Left renal cortex interstitium (tissue), 4 donors: ENCODE measurements around the gene EEF1AKMT4. TPM values are rescaled to one million over a fixed set of nuclear protein-coding genes. Genes with fewer than 3 reads are reported as not detected.

Experiments used
- DNase-seq, 4 donors: peaks; one replicate each; pipeline ENCODE4 v3.0.0-alpha.2; 2013; ENCODE audit warnings: low read depth in 4 of 4, low spot score in 2 of 4, missing footprints in 1 of 4
- polyA plus RNA-seq, 4 donors: library from polyadenylated mRNA; unstranded; fragments of 120-200 nt; gene quantifications; one replicate each; pipeline ENCODE4 v1.2.1, GENCODE V29; 2013; ENCODE audit not compliant: insufficient read length in 4 of 4

Gene EEF1AKMT4
- 1 to 10 TPM; 2.3 to 3.8 (median 2.8) TPM for polyA plus RNA-seq

DNA sequence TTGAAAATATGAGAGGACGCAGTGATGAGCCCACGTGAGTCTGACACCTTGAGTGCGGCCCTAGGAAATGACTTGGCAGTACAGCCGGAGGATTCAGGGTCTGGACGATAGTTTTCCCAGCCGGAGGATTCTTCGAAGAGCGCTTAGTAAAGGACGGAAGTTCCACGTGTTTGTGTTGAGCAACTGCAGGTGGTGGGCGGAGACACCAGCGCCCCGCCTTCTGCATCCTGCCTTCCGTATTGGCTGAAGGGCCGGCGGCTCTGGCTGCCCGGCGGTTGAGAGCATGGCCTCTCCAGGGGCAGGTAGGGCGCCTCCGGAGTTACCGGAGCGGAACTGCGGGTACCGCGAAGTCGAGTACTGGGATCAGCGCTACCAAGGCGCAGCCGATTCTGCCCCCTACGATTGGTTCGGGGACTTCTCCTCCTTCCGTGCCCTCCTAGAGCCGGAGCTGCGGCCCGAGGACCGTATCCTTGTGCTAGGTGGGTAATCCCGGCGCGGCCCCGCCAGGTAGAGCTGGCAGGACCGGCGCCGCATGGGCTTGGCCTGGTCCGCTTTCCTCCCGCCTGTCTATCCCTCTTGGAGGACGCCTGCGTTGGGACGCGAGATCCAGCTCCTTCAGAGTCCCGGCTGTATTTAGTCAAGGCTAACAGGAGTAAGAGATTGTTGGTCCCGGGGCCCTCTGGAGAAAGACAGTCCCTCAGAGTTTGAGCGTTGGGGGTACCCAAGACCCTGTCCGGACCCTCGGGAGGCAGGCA, at the start of gene EEF1AKMT4:
TSS of gene EEF1AKMT4 (plus strand) at position 261 of the 755 bp plus-strand sequence. CDS start at position 284, 23 bp downstream.
- DNase-seq, result peak; percentile 72 to 92 (median 83)

DNA sequence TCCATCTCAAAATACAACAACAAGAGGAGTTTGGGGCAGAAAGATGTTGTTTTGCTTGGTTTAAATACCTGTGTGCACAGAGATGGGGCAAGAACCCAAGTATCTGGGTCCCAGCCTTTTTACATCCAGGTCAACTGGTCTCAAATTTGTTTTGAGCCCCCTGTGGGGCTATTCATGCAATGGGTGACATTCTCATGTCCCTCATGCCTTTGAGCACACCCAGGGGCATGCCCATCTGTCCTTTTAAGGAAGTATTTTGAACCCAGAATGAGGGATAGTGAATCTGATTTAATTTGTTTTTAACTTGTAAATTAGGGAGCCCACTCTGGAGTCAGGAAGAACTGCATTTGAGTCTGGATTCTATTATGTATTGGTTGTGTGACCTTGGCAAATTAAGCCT, 48.6 kb upstream of the EEF1AKMT4 start:
- DNase-seq, result no peak

DNA sequence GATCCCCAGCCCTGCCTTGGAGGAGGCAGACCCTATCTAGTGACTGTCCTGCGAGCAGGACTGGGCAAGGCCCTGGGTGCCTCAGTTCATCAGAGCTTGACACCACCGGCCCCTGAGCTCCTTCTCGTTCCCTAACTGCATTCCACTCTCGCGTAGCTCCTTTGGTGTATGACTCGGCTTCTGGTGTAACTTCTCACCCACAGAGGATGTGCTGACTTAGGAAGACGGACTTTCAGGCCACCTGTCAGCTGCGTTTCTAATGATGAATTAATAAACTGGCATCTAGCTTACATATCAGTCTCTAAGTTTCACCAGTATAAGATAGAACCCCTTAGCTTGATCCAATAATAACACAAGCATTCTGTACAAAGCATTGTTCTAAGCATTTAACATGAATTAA, 45.9 kb upstream of the EEF1AKMT4 start:
- no peak for DNase-seq

DNA sequence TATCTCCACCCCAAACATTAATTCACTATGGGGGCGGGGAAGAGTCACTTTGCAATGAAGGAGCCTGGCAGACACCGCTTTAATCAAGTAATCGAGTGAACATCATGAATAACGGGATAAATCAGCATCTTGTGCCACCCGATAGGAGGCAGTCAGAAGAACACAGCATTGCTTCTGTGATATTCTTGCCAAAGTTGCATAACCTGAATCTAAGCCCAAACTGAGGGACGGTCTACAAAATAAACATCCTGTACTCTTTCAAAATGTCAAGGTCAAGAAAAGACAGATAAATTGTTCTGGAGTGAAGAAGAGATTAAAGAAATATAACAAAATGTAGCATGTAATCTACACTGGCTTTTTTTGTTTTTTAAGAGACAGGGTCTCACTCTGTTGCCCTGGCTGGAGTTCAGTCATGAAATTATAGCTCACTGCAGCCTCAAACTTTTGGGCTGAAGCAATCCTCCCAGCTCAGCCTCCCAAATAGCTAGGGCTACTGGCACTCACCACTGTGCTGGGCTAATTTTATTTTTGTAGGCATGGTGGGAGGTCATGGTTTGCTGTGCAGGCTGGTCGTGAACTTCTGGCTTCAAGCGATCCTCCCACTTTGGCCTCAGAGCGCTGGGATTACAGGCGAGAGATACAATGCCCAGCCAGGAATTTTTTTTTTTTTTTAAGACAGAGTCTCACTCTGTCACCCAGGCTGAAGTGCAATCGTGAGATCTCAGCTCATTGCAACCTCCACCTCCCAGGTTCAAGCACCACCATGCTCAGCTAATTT, 40.1 kb upstream of the EEF1AKMT4 start:
- no peak for DNase-seq

DNA sequence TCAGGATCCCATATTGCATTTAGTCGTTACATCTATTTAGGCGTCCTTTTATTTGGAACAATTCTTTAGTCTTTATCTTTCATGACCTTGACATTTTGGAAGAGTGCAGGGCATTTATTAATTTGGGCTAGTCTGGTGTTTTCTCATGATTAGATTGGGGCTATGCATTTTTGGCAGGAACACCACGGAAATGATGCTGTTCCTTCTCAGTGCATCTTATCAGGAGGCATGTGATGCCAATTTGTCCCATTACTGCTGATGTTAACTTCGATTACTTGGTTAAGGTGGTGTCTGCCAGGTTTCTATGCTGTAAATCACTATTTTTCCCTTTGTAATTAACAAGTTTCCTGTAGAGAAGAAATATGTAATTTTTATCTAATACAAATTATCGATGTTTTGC, 38.2 kb upstream of the EEF1AKMT4 start:
- no peak for DNase-seq

DNA sequence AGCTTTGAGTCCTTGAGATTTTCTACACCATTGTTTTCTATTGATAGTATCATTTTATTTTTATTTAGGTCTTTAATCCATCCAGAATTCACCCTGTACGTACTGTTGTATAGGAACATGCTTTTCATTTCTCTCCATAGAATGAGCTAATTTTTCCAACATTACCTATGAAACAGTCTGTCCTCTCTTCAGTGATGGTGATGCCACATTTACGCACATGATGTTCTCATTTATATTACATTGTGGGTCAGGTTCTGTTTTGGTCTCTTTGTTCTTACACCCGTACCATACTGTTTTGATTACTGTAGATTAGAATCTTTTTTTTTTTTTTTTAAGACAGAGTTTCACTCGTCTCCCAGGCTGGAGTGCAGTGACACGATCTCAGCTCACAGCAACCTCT, 37.8 kb upstream of the EEF1AKMT4 start:
- no peak for DNase-seq

DNA sequence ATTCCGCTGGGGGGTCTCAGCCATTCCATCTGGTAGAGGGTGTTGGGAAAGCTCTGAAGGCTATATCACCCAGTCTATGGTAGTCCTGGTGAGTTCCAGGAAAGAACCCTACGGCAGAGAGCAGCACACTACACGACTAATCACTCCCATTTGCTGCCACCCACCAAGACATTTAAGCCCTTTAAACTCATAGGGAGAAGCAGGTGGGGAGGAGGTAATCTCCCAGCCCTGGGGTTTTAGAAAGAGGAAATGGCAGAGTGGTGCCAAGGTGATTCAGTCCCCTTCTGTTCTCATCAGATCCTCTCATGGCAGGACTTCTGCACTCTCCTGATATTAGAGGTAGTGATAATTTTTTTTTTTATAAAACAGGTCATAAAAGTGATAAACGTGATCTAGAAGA, 30.7 kb upstream of the EEF1AKMT4 start:
- no peak for DNase-seq

DNA sequence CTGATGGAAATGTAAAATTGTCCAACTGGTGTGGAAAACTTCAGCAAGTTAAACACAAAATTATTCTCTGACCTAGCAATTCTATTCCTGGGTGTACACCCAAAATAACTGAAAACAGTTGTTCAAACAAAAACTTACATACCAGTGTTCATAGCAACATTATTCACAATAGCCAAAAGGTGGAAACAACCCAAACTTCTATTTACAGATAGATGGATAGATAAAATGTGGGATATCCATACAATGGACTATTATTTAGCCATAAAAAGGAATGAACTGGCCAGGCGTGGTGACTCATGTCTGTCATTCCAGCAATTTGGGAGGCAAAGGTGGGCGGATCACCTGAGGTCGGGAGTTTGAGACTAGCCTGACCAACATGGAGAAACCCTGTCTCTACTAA, 27.0 kb upstream of the EEF1AKMT4 start:
- DNase-seq, result no peak

DNA sequence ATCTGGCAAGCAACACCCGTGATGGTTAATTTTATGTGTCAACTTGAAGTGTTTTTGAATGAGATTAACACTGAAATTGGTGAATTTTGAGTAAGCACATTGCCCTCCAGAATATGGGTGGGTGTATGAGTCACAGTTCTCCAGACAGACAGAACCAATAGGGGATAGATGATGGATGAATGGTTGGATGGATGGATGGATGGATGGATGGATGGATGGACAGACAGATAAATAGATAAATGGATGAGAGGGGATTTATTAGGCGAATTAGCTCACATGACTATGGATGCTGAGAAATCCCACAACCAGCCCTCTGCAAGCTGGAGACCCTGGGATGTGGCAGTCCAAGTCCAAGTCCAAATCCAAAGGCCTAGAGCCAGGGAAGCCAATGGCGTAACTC, 25.5 kb upstream of the EEF1AKMT4 start:
- DNase-seq, result no peak

DNA sequence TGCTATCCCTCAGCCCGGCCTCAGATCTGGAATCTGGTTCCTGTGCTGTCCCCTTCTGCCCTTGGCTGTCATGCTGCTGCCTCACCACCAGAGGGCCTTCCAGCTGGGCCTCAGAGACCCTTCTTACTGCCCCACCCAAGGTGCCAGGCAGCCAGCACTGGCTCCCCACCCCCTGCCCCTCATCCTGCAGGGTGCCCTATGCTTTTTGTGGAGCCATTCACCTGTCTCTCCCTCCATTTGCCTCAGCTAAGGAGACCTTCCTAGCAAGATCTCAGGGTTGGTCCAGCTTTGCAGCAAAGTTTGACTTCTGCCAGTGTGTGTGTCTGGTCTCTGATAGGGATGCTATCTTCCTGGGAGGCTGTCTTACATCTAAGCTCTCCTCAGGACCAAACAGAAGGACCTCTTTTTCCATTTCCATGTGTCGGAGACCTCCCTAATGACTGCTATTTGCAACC, 22.0 kb upstream of the EEF1AKMT4 start:
- no peak for DNase-seq

DNA sequence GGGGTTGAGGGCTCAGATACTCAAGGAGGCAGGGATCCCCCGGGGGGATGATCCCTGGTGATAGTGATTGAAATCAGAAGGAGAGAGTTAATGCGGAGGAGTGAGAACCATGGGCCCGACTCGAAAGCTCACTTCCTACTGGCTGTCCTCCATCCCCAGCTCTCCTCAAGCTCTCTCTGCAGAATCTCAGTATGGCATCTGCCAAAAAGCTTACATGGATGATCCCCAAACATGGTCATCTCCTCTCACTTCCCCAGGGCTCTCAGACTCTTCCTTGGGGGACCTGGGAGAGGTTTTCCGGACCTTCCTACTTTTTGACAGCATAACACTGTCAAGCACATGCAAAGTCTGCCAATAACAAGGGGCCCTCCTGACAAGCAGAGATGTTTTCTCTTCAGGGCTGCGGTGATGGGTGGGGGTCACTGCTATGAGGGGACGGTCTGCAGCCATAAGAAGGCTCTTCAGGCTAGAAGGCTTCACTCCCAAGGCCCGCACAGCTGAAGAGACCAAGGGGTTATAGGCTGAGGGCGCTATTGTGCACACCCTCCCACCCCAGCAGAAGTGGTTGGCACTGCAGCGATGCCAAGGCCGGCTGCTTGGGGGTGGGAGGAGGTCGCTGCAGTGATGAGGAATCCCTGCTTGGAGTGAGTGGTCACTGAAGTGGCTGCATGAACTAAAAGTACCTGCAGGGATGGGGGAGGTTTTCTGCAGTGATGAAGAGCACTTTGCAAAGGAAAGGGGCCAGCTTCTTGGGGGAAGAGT, 20.9 kb upstream of the EEF1AKMT4 start:
- DNase-seq, result no peak

DNA sequence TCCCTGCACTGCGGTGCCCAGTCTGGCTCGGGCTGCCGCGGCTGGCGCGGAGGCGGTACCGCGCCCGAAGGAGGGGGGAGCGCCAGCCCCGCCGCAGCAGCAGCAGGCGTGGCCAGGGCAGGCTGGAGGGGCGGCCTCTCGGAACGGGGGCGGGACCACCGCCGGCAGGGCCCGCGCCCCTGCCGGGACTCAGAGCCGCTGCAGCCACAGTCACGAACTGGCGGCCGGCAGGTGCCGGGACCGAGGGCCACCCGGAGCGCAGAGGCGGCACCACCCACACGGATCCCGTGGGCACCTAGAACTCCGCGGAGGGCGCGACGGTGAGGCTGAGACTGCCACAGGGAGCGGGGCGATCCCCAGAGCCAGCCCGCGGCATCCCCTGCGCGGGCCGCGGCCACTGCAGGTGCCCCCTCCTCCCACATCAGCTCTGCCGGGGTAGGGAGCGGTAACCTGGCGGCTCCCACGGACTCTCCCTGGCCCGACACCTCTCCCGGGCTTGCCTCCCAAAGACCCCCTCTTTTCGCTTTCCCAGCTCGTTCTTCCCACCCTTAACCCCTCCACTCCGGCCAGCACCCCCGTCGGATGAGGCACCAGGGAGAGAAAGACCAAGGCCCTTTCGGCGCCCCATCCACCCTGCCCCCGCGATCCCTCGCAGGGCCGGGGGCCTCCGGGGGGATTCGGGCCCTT, 19.9 kb upstream of the EEF1AKMT4 start, which contains the start of gene VWA5B2:
TSS of gene VWA5B2 (plus strand) at position 192 of the 687 bp plus-strand sequence. CDS start 944 bp downstream, outside the sequence.
- DNase-seq, result no peak

DNA sequence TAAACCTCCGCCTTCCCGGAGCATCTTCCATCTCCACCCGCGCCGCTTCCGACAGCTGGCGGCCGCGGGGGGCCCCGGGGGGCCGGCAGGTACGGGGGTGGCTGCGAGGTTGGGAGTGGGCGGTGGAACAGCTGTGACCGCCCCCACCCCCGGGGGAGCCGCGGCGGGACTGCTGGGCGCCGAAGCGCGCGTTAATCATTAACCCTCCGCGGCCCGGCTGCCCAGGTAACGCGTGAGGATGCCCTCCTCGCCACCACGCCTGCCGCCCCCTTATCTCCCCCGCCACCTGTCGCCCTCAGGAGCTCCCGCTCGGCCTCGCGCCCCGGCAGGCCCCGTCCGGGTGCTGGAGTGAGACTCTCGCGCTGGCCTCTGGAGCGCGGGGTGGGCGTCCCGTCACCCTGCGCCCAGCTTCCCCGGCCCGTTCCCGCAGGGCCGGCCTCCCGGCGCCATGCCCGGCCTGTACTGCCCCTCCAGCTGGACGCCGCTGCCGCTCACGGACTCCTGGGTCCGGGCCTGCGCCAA, 19.3 kb upstream of the EEF1AKMT4 start:
- no peak for DNase-seq

DNA sequence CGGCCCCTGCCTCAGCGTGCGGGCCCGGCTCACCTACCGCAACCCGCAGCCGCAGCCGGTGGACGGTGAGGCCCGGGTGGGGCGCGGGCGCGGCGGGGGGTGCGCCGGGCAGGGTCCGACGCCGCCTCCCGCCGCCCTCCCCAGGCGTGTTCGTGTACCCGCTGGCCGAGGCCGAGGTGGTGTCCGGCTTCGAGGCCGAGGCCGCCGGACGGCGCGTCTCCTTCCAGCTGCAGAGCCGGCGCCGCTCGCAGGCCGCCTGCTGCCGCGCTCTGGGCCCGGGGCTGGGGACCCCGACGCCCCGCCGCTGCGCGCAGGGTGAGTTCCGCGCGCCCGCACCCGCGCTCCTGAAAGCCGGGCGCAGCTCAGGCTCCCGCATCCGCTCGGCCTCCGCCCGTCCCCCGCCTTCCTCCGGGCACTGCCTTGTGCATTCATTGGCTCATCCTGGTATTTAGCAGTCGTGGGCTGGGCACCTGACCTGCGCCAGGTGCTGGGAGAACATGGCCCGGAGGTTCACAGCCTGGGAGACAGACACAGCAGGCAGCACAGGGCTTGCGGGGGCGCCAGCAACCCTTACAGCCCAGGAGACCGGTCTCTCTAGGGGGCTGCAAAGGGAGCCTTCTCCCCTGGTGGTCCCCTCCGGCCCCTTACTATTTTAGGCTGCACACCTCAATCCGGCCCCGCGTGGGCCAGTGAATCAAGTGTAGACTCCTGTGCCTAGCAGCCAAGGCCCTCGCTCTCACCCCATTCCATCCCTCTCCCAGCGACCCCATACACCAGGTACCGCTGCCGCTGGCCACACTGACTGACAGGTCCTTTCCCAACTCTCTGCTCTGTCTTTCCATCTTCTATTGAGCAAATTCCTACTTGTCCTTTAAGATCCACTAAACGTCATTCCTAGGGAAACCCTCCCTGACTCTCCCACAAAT, 18.6 kb upstream of the EEF1AKMT4 start:
- DNase-seq, result no peak

DNA sequence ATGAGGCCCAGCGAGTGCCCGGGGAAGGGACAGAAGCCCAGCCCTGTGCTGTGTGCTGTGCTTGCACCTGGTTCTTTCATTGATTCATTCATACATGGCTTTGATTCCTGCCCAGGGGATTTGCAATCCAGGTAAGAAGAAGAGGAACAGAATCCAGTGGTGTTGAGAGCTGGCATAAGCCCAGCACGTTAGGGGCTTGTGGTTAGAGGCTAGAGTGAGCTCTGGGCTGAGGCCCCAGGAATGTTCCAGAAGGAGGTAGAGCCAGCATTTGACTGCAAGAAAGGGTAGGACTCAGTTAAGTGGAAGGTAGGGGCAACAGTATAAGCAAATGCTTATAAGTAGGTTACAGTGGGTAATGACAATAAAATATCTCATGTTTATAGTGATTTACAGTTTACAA, 17.8 kb upstream of the EEF1AKMT4 start:
- DNase-seq, result no peak

DNA sequence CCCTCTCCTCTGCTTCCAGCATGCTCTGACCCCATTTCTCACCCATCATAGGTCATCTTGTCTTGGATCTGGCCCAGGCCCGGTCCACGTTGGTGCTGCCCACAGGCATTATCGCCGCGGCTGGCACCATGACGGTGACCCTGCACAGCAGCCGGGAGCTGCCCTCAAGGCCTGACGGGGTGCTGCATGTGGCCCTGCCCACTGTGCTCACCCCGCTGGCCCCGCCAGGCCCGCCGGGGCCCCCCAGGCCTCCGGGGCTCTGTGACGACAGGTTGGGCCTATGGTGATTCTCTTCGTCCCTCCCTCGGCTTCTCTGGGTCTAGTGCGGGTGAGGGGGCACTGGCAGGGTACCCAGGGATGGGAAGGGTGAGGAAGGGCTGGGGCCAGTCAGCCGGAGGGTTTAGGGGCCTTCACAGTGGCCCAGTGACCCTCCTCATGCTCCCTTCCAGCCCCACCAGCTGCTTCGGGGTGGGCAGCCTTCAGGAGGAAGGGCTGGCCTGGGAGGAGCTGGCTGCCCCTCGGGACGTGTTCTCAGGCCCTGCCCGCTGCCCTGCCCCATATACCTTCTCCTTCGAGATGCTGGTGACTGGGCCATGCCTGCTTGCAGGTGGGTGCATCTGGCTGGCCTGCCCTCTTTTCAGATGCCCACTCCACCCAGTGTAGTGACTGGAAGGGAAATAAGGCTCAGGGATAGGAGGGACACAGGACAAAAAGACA, 16.2 kb upstream of the EEF1AKMT4 start:
- DNase-seq, result no peak

DNA sequence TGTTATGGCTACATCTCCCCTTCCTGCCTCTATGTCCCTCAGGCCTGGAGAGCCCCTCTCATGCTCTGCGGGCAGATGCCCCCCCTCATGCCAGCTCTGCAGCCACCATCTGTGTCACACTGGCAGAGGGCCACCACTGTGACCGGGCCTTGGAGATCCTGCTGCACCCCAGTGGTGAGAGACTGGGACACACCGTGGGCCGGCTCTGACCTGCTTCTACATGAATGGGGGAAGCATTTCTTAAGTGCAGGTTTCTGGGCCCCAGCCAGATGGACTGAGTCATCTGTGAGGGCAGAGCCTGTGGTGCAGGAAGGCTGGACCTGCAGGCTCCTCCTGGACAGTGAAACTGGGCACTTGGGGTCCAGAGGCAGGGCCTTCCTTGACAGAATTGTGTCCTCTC, 15.2 kb upstream of the EEF1AKMT4 start:
- no peak for DNase-seq

DNA sequence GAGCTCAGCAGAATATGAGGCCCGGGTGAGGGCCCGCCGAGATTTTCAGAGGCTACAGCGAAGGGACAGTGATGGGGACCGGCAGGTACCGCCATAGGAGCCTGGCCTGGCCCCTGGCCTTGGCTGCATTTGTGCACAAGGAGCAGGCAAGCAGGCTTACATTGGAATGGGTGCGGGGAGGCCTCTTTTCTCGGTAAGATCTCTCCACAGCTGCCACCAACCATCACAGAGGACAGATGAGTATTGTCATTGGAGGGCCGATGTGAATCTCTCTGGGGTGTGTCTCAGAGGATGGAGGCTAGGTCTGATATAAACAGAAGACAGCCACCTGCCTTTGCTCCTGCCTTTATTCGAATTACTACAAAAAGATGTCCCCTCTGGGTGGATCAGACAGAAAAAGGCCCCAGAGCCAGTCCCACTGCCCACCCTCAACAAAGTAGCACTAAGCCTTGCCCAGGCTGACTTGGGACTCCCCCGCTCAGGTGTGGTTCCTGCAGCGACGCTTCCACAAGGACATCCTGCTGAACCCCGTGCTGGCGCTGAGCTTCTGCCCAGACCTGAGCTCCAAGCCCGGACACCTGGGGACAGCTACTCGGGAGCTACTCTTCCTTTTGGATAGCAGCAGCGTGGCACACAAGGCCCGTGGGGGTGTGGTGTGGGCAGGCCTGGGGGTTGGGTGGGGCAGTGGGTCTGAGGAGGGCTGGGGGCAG, 14.6 kb upstream of the EEF1AKMT4 start:
- no peak for DNase-seq
